HCT116 (cell line): ENCODE results near the gene KRTAP19-4.

Experiments used
- POLR2A ChIP-seq: IDR thresholded peaks from 2 replicates; pipeline ENCODE4 v1.7.0; 2011; ENCODE audit warnings: borderline replicate concordance; ENCODE audit not compliant: insufficient read depth, insufficient read length; ENCODE audit errors: extremely low read depth
- POLR2AphosphoS5 ChIP-seq: IDR thresholded peaks from 2 replicates; pipeline ENCODE4 v1.6.1; 2011; ENCODE audit warnings: mild to moderate bottlenecking, low read depth, low read length, moderate library complexity
- SIN3A ChIP-seq: IDR thresholded peaks from 2 replicates; pipeline ENCODE4 v1.6.1; 2012; ENCODE audit warnings: low read depth
- YY1 ChIP-seq: IDR thresholded peaks from 2 replicates; pipeline ENCODE4 v1.6.1; 2011; ENCODE audit warnings: low read length, low read depth, moderate library complexity, mild to moderate bottlenecking; ENCODE audit not compliant: insufficient replicate concordance; ENCODE audit errors: extremely low read depth
- TF ChIP-seq, protein P1 (sequence below), 3 experiments: fragments of 200-600 bp in 1 of 3; sonication (generic) in 1 of 3; IDR thresholded peaks in 2 of 3; conservative IDR thresholded peaks in 1 of 3; 2 replicates each; pipeline ENCODE4 v1.5.1; 2012 to 2017; ENCODE audit warnings: low read depth in 2 of 3, low read length in 2 of 3, antibody characterized with exemption in 1 of 3, borderline replicate concordance in 1 of 3, control low read depth in 1 of 3, mild to moderate bottlenecking in 1 of 3, mixed read lengths in 1 of 3, mixed run types in 1 of 3, moderate library complexity in 1 of 3; ENCODE audit not compliant: insufficient read depth in 1 of 3
- TF ChIP-seq, protein P2 (sequence below): IDR thresholded peaks from 2 replicates; pipeline ENCODE4 v1.6.1; 2012; ENCODE audit warnings: low read depth
- TF ChIP-seq, protein P3 (sequence below): IDR thresholded peaks from 2 replicates; pipeline ENCODE4 v1.6.1; 2011; ENCODE audit warnings: mild to moderate bottlenecking, low read length, moderate library complexity; ENCODE audit not compliant: insufficient replicate concordance; ENCODE audit errors: extremely low read depth

DNA sequence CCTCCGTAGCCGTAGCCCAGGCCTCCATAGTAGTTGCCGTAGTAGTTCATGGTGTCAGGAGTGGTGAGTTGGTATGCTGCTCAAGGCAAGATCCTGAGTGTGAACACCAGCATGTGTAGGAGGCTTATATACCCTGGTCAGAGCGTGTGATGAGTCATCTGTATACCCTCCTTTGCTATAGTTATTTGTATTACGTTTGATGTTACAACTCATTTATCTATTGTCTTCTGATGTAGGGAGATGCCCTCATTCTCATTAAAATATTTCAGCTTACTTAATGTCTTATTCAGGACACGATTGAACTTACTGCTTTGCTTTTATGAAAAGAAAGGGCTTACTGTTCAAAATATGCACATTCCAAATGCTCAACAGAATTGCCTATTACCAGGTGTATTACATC, 5.1 kb upstream of the KRTAP19-4 start, which contains the start of gene KRTAP19-5:
- TF ChIP-seq POLR2AphosphoS5 = no peak
- TF ChIP-seq, protein P1, sequence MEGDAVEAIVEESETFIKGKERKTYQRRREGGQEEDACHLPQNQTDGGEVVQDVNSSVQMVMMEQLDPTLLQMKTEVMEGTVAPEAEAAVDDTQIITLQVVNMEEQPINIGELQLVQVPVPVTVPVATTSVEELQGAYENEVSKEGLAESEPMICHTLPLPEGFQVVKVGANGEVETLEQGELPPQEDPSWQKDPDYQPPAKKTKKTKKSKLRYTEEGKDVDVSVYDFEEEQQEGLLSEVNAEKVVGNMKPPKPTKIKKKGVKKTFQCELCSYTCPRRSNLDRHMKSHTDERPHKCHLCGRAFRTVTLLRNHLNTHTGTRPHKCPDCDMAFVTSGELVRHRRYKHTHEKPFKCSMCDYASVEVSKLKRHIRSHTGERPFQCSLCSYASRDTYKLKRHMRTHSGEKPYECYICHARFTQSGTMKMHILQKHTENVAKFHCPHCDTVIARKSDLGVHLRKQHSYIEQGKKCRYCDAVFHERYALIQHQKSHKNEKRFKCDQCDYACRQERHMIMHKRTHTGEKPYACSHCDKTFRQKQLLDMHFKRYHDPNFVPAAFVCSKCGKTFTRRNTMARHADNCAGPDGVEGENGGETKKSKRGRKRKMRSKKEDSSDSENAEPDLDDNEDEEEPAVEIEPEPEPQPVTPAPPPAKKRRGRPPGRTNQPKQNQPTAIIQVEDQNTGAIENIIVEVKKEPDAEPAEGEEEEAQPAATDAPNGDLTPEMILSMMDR (IDR thresholded peaks at IDR 0.05 in 2 of 3, conservative IDR thresholded peaks at IDR 0.05 in 1 of 3; ENCODE audit: borderline replicate concordance in 1 of 3, insufficient read depth in 1 of 3, low read depth in 2 of 3, low read length in 2 of 3) = no peak
- TF ChIP-seq, protein P2, sequence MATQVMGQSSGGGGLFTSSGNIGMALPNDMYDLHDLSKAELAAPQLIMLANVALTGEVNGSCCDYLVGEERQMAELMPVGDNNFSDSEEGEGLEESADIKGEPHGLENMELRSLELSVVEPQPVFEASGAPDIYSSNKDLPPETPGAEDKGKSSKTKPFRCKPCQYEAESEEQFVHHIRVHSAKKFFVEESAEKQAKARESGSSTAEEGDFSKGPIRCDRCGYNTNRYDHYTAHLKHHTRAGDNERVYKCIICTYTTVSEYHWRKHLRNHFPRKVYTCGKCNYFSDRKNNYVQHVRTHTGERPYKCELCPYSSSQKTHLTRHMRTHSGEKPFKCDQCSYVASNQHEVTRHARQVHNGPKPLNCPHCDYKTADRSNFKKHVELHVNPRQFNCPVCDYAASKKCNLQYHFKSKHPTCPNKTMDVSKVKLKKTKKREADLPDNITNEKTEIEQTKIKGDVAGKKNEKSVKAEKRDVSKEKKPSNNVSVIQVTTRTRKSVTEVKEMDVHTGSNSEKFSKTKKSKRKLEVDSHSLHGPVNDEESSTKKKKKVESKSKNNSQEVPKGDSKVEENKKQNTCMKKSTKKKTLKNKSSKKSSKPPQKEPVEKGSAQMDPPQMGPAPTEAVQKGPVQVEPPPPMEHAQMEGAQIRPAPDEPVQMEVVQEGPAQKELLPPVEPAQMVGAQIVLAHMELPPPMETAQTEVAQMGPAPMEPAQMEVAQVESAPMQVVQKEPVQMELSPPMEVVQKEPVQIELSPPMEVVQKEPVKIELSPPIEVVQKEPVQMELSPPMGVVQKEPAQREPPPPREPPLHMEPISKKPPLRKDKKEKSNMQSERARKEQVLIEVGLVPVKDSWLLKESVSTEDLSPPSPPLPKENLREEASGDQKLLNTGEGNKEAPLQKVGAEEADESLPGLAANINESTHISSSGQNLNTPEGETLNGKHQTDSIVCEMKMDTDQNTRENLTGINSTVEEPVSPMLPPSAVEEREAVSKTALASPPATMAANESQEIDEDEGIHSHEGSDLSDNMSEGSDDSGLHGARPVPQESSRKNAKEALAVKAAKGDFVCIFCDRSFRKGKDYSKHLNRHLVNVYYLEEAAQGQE = no peak
- no peak for TF ChIP-seq YY1
- TF ChIP-seq, protein P3, sequence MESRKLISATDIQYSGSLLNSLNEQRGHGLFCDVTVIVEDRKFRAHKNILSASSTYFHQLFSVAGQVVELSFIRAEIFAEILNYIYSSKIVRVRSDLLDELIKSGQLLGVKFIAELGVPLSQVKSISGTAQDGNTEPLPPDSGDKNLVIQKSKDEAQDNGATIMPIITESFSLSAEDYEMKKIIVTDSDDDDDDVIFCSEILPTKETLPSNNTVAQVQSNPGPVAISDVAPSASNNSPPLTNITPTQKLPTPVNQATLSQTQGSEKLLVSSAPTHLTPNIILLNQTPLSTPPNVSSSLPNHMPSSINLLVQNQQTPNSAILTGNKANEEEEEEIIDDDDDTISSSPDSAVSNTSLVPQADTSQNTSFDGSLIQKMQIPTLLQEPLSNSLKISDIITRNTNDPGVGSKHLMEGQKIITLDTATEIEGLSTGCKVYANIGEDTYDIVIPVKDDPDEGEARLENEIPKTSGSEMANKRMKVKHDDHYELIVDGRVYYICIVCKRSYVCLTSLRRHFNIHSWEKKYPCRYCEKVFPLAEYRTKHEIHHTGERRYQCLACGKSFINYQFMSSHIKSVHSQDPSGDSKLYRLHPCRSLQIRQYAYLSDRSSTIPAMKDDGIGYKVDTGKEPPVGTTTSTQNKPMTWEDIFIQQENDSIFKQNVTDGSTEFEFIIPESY = no peak
- TF ChIP-seq SIN3A = no peak
- TF ChIP-seq POLR2A = no peak
